Right lobe of liver (tissue), 4 donors: Measurements from ENCODE around the gene EPOP.

Source experiments
- CTCF ChIP-seq, 4 donors: fragments of 200-600 bp in 3 of 4; fragments of 450-650 bp in 1 of 4; IDR thresholded peaks; one replicate each; pipeline versions ENCODE4 v1.5.1 to v1.8.0; 2016 to 2022; ENCODE audit warnings: antibody characterized with exemption in 4 of 4, mild to moderate bottlenecking in 2 of 4
- POLR2A ChIP-seq: fragments of 450-650 bp; IDR thresholded peaks from one replicate; pipeline ENCODE4 v1.6.1; 2017; ENCODE audit warnings: antibody characterized with exemption, mild to moderate bottlenecking
- donor health status: DM: no; HTN: no; CAD: no.
- donor health status: DM: no; HTN: no; CAD: no.
- donor health status: DM: no; HTN: yes; CAD: no.

GRCh38 chr17:38697061-38697820, 22.5 kb upstream of the EPOP start:
- no peak for TF ChIP-seq CTCF (IDR thresholded peaks at IDR 0.05)
- TF ChIP-seq POLR2A: no peak
